ENCODE data around the gene SNX30.

GRCh38 chr9:112856200-112856599 is 105.6 kb downstream of the SNX30 start:
- TF ChIP-seq CTCF (conservative IDR thresholded peaks at IDR 0.05; ENCODE audit: low read depth, low read length) (no peak), EZH2phosphoT487 (IDR thresholded peaks at IDR 0.05; ENCODE audit: borderline replicate concordance, low read length) (no peak)
